HCT116 (cell line): ENCODE measurements around the gene MAP3K6. TPM values are rescaled to one million over a fixed set of nuclear protein-coding genes. Genes with fewer than 3 reads are reported as not detected.
A peak's percentile ranks its signal among the peaks of the same experiment; 100 is the strongest.

Source experiments
- ATAC-seq: fragments of 200-7000 bp; cut with Tn5 transposase; 2 replicates; pipeline ENCODE4 v1.9.1; 2020; ENCODE audit warnings: mild to moderate bottlenecking, moderate library complexity
- BruUV-seq: library from RNA; stranded (reverse); fragments of 400-500 nt; replicated peaks from 2 replicates; lab custom pipeline; 2021; lab: Mats Ljungman, UMichigan
- CTCF ChIA-PET: fragments of 300-600 bp; sonication (Branson Sonifier 250); formaldehyde crosslinking; loops from one replicate; lab custom pipeline; 2021; ENCODE audit warnings: antibody characterized with exemption; lab: Charles Lee
- POLR2A ChIA-PET: fragments of 300-600, 350-600 bp; sonication (Branson Sonifier 250); formaldehyde crosslinking; loops from one replicate; lab custom pipeline; 2021; ENCODE audit warnings: antibody characterized with exemption; lab: Charles Lee
- RAD21 ChIA-PET, 2 experiments: fragments of 300-600 bp; sonication (Branson Sonifier 250); formaldehyde crosslinking; loops; one replicate each; lab custom pipeline; 2023; ENCODE audit warnings: low total read pairs in 2 of 2; ENCODE audit not compliant: uncharacterized antibody in 2 of 2, unreplicated experiment in 2 of 2, low non-redundant PET in 1 of 2; lab: Charles Lee
- DNase-seq: peaks from one replicate; pipeline ENCODE4 v3.0.0-alpha.2; 2010; ENCODE audit warnings: low read depth, low spot score
- H2AFZ ChIP-seq: fragments of 200-600 bp; shearing (Covaris generic), sonication (generic); 2 replicates; pipeline ENCODE4 v1.6.1; 2017; ENCODE audit warnings: low read depth, mixed run types, mixed read lengths, antibody characterized with exemption, low read length; ENCODE audit not compliant: poor library complexity, severe bottlenecking
- H3K27ac ChIP-seq: 2 replicates; pipeline ENCODE4 v1.5.1; 2012; ENCODE audit warnings: low read depth, low read length
- H3K27me3 ChIP-seq: fragments of 200-600 bp; sonication (generic); 2 replicates; pipeline ENCODE4 v1.6.1; 2016; ENCODE audit warnings: mixed run types, low read length, mixed read lengths; ENCODE audit not compliant: insufficient read depth
- H3K36me3 ChIP-seq, 2 experiments: fragments of 200-500 bp in 1 of 2; fragments of 200-600 bp in 1 of 2; sonication (Bioruptor generic) in 1 of 2; sonication (generic) in 1 of 2; 2 replicates each; pipeline versions ENCODE4 v1.5.1 to v1.6.1; 2014 to 2016; ENCODE audit warnings: low read length in 2 of 2, inconsistent platforms in 1 of 2, mixed read lengths in 1 of 2, mixed run types in 1 of 2; ENCODE audit not compliant: insufficient read depth in 2 of 2, control insufficient read depth in 1 of 2
- H3K4me1 ChIP-seq, 2 experiments: fragments of 200-600 bp in 1 of 2; sonication (generic) in 1 of 2; 2 replicates each; pipeline versions ENCODE4 v1.5.1 to v1.6.1; 2012 to 2017; ENCODE audit warnings: low read length in 2 of 2, inconsistent platforms in 1 of 2, mild to moderate bottlenecking in 1 of 2, mixed read lengths in 1 of 2, mixed run types in 1 of 2, moderate library complexity in 1 of 2; ENCODE audit not compliant: insufficient read depth in 2 of 2, control insufficient read depth in 1 of 2
- H3K4me2 ChIP-seq: fragments of 200-600 bp; sonication (generic); 2 replicates; pipeline ENCODE4 v1.6.1; 2017; ENCODE audit warnings: mixed run types, low read length, mixed read lengths
- H3K4me3 ChIP-seq, 2 experiments: fragments of 200-600 bp in 1 of 2; sonication (generic) in 1 of 2; replicated peaks in 1 of 2; 2 replicates each; pipeline ENCODE4 v1.5.1; 2011 to 2016; ENCODE audit warnings: low read length in 2 of 2, control low read depth in 1 of 2, low read depth in 1 of 2, mild to moderate bottlenecking in 1 of 2, mixed read lengths in 1 of 2, mixed run types in 1 of 2
- H3K79me2 ChIP-seq: fragments of 200-600 bp; sonication (generic); 2 replicates; pipeline ENCODE4 v1.6.1; 2017; ENCODE audit warnings: mild to moderate bottlenecking, mixed run types, low read length, moderate library complexity, mixed read lengths; ENCODE audit not compliant: insufficient read depth
- H3K9ac ChIP-seq: fragments of 200-600 bp; sonication (generic); 2 replicates; pipeline ENCODE4 v1.6.1; 2016; ENCODE audit warnings: low read length, mixed read lengths
- H3K9me2 ChIP-seq: fragments of 200-600 bp; sonication (generic), shearing (Covaris generic); 2 replicates; pipeline ENCODE4 v1.6.1; 2017; ENCODE audit warnings: mixed run types, mild to moderate bottlenecking, moderate library complexity; ENCODE audit not compliant: insufficient read depth
- H3K9me3 ChIP-seq, 2 experiments: fragments of 200-500 bp in 1 of 2; fragments of 200-600 bp in 1 of 2; sonication (Bioruptor generic) in 1 of 2; sonication (generic) in 1 of 2; 2 replicates each; pipeline ENCODE4 v1.6.1; 2014 to 2017; ENCODE audit warnings: low read length in 2 of 2, mixed read lengths in 2 of 2, inconsistent platforms in 1 of 2, low read depth in 1 of 2, mild to moderate bottlenecking in 1 of 2, mixed run types in 1 of 2, moderate library complexity in 1 of 2; ENCODE audit not compliant: control insufficient read depth in 1 of 2, insufficient read depth in 1 of 2
- H4K20me1 ChIP-seq: fragments of 200-600 bp; sonication (generic), shearing (Covaris generic); 2 replicates; pipeline ENCODE4 v1.6.1; 2017; ENCODE audit warnings: mixed run types, mild to moderate bottlenecking, moderate library complexity; ENCODE audit not compliant: insufficient read depth
- CTCF ChIP-seq, 3 experiments: fragments of 200-600 bp in 1 of 3; sonication (generic) in 1 of 3; IDR thresholded peaks in 2 of 3; conservative IDR thresholded peaks in 1 of 3; 2 replicates each; pipeline ENCODE4 v1.5.1; 2012 to 2017; ENCODE audit warnings: low read depth in 2 of 3, low read length in 2 of 3, antibody characterized with exemption in 1 of 3, borderline replicate concordance in 1 of 3, control low read depth in 1 of 3, mild to moderate bottlenecking in 1 of 3, mixed read lengths in 1 of 3, mixed run types in 1 of 3, moderate library complexity in 1 of 3; ENCODE audit not compliant: insufficient read depth in 1 of 3
- FOSL1 ChIP-seq: IDR thresholded peaks from 2 replicates; pipeline ENCODE4 v1.6.1; 2012; ENCODE audit warnings: low read depth
- POLR2A ChIP-seq: IDR thresholded peaks from 2 replicates; pipeline ENCODE4 v1.7.0; 2011; ENCODE audit warnings: borderline replicate concordance; ENCODE audit not compliant: insufficient read depth, insufficient read length; ENCODE audit errors: extremely low read depth
- RAD21 ChIP-seq: IDR thresholded peaks from 2 replicates; pipeline ENCODE4 v1.6.1; 2012; ENCODE audit warnings: low read depth, mild to moderate bottlenecking
- REST ChIP-seq: IDR thresholded peaks from 2 replicates; pipeline ENCODE4 v1.6.1; 2012; ENCODE audit warnings: low read depth
- intact Hi-C: fragments of 100-400 bp; cut with micrococcal nuclease; formaldehyde crosslinking; loops from 2 replicates; pipeline ENCODE4 v1.10.0; 2022
- total RNA-seq: library from RNA; stranded (reverse); gene quantifications from one replicate; pipeline ENCODE4 v1.2.1, GENCODE V29; 2021; ENCODE audit not compliant: unreplicated experiment
- TF ChIP-seq, protein P1 (sequence below): IDR thresholded peaks from 2 replicates; pipeline ENCODE4 v1.6.1; 2012

The MAP3K6 gene
- total RNA-seq, 1 experiment from 2014 or later: 30.2 TPM

- CTCF ChIA-PET: interaction anchor here (0.6 to 1.2 kb wide), 2 partner anchors 19 to 21 kb away, joined by 3 read pairs; no protein-coding TSS in a partner anchor
- H3K9me2 ChIP-seq: no peaks in the 10 kb centered on the region
- H3K4me3 ChIP-seq: no peak overlapping the region
- RAD21 ChIA-PET: no interaction called here
- peaks cover 4 to 8% of the 10 kb centered on the region in 2 experiments for H3K4me1 ChIP-seq
- ATAC-seq (no peak), DNase-seq (no peak)
- H3K79me2 ChIP-seq: no peaks in the 10 kb centered on the region
- intact Hi-C loops: no loop called here
- TF ChIP-seq FOSL1 (no peak), POLR2A (no peak)
- TF ChIP-seq, protein P1, sequence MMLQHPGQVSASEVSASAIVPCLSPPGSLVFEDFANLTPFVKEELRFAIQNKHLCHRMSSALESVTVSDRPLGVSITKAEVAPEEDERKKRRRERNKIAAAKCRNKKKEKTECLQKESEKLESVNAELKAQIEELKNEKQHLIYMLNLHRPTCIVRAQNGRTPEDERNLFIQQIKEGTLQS: no peak
- no peak overlapping the region for H3K4me2 ChIP-seq
- H3K36me3 ChIP-seq: no peaks in the 10 kb centered on the region
- H3K9ac ChIP-seq: no peak overlapping the region
- H2AFZ ChIP-seq: no peak overlapping the region
- no peak overlapping the region for H3K27ac ChIP-seq
- H3K9me3 ChIP-seq: no peaks in the 10 kb centered on the region
- no TSS peak for BruUV-seq
- no peaks in the 10 kb centered on the region for H4K20me1 ChIP-seq
- H3K27me3 ChIP-seq: no peaks in the 10 kb centered on the region
- POLR2A ChIA-PET: interaction anchor here (0.8 kb wide), 1 partner anchor 32 kb away, joined by 4 read pairs; no protein-coding TSS in a partner anchor
Observed at GRCh38 chr1:27372022-27372807, 5.5 kb upstream of the MAP3K6 start.

DNA sequence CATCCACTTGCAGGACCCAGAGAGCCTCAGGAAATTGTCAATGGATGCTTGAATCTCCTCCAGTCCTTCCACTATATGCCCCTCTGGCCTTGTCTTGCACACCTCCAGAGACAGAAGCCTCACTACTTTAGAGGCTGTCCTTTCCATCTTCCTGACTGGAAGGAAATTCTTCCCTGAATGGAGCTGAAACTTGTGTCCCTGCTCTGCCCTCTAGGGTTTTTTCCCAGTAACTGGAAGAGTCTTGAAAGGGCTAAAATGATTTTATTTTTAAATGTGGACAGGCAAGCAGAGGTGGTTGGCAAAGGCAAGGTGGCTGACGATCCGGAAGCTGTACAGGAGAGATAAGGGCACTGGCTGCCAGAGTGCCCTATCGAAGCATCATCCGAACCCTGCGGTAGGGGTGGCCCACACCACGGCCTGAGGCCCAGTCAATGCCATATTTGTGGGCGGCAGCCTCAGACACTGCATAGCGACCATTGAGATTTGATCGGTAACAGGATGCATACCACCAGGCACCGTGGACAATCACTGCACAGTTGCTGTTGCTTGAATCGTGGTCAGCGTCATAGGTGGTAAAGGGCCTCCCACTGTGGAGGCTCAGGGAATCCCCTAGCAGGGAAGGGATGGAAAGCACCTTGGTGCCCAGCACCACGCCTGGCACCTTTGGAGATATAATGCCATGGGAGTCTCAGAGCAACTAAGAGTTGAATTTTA lies 2.3 kb upstream of the MAP3K6 start:
- DNase-seq (no peak), ATAC-seq (no peak)

More for the DNA sequence above, 2.3 kb upstream of the MAP3K6 start:
- H3K36me3 ChIP-seq: peaks cover 0 to 4% of the 10 kb centered on the region in 2 experiments; a peak in 1 of 4 replicates
- no peaks in the 10 kb centered on the region for H3K27me3 ChIP-seq
- ChIA-PET RAD21 (interaction anchor here (0.6 to 1.5 kb wide), 5 partner anchors 12 to 68 kb away, joined by 3 to 6 read pairs (median 4); no protein-coding TSS in a partner anchor), CTCF (interaction anchor here (0.6 to 1.6 kb wide), 5 partner anchors 8 to 69 kb away, joined by 3 to 6 read pairs (median 4); partner anchors contain the start of gene CD164L2), POLR2A (no interaction called here)
- H4K20me1 ChIP-seq: no peaks in the 10 kb centered on the region
- peaks cover 12 to 32% of the 10 kb centered on the region in 2 experiments for H3K4me1 ChIP-seq
- H3K9ac ChIP-seq: no peak overlapping the region
- H3K4me2 ChIP-seq: no peak overlapping the region
- H3K79me2 ChIP-seq: peaks cover 3% of the 10 kb centered on the region; the same call in 1 of the 2 replicates
- H3K9me3 ChIP-seq: no peaks in the 10 kb centered on the region
- no peak overlapping the region for H3K4me3 ChIP-seq
- no peak overlapping the region for H2AFZ ChIP-seq
- TF ChIP-seq CTCF (IDR thresholded peaks at IDR 0.05 in 2 of 3, conservative IDR thresholded peaks at IDR 0.05 in 1 of 3; ENCODE audit: borderline replicate concordance in 1 of 3, insufficient read depth in 1 of 3, low read depth in 2 of 3, low read length in 2 of 3): peak; percentile 16 to 66 (median 38); a peak in 3 of 6 replicates
- no peak for TF ChIP-seq REST
- peak; percentile 69; the same call in 1 of the 2 replicates for TF ChIP-seq RAD21
- no peaks in the 10 kb centered on the region for H3K9me2 ChIP-seq
- no peak overlapping the region for H3K27ac ChIP-seq
- intact Hi-C loops: no loop called here
- no TSS peak for BruUV-seq
